Ectodermal cell (in vitro differentiated cells): ENCODE measurements around the gene ZDHHC9.

Experiments
- H3K27ac ChIP-seq: 2 replicates; pipeline ENCODE4 v1.7.0; 2013; ENCODE audit warnings: mild to moderate bottlenecking, low read depth, low read length; ENCODE audit not compliant: insufficient read depth, poor library complexity, severe bottlenecking
- H3K27me3 ChIP-seq: 2 replicates; pipeline ENCODE4 v1.7.0; 2013; ENCODE audit warnings: mild to moderate bottlenecking, low read length; ENCODE audit not compliant: insufficient read depth, control insufficient read depth, poor library complexity, severe bottlenecking
- H3K36me3 ChIP-seq: one replicate; pipeline ENCODE4 v1.7.0; 2013; ENCODE audit warnings: low read length; ENCODE audit not compliant: control insufficient read depth, insufficient read depth
- H3K4me1 ChIP-seq: one replicate; pipeline ENCODE4 v1.7.0; 2013; ENCODE audit warnings: low read length; ENCODE audit not compliant: control insufficient read depth, insufficient read depth
- H3K4me3 ChIP-seq: 2 replicates; pipeline ENCODE4 v1.7.0; 2013; ENCODE audit warnings: low read depth, low read length, control low read depth; ENCODE audit not compliant: insufficient read depth
- H3K9me3 ChIP-seq: 2 replicates; pipeline ENCODE4 v1.7.0; 2013; ENCODE audit warnings: mild to moderate bottlenecking, low read length, moderate library complexity; ENCODE audit not compliant: control insufficient read depth
- WGBS, 2 experiments: methylation state at CpG; one replicate each; pipeline ENCODE4 v1.1.7; 2013; ENCODE audit warnings: missing lambda C conversion rate in 2 of 2; 5-methylcytosine and 5-hydroxymethylcytosine counted together

The ZDHHC9 gene

GRCh38 chrX:129823522-129823921, 20.2 kb downstream of the ZDHHC9 start:
- H3K4me3 ChIP-seq = no peak overlapping the region
- no peaks in the 10 kb centered on the region for H3K9me3 ChIP-seq
- no peaks in the 10 kb centered on the region for H3K27me3 ChIP-seq
- H3K27ac ChIP-seq = no peak overlapping the region
- WGBS, 2 experiments = 93% methylated on average over 6 of the region's 6 CpGs
- H3K36me3 ChIP-seq = no peaks in the 10 kb centered on the region
- no peaks in the 10 kb centered on the region for H3K4me1 ChIP-seq

DNA sequence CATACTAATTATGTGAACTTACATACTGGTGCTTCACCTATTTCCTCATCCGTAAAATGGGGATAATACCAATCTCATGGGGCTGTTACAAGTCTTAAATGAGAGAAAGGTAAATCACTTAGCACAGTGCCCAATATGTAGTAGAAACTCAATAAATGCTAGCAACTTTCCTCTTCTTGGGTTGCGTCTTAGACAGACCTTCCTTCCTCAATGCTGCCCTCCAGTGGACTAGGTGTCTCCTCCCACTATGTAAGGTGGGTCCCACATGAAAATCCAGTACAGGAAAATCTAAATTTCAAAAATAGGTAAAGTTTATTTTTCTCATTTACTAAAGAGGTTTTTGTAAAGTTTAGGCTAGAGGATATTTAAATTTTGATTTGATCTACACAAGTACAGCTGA, 20.6 kb downstream of the ZDHHC9 start:
- Histone ChIP-seq H3K4me3 (no peak overlapping the region), H3K4me1 (no peaks in the 10 kb centered on the region), H3K27me3 (no peaks in the 10 kb centered on the region), H3K9me3 (no peaks in the 10 kb centered on the region), H3K36me3 (no peaks in the 10 kb centered on the region), H3K27ac (no peak overlapping the region)
- WGBS, 2 experiments = 80% methylated on average over 2 of the region's 2 CpGs; no CpG with 5 or more reads in 1 of the 2 experiments

DNA sequence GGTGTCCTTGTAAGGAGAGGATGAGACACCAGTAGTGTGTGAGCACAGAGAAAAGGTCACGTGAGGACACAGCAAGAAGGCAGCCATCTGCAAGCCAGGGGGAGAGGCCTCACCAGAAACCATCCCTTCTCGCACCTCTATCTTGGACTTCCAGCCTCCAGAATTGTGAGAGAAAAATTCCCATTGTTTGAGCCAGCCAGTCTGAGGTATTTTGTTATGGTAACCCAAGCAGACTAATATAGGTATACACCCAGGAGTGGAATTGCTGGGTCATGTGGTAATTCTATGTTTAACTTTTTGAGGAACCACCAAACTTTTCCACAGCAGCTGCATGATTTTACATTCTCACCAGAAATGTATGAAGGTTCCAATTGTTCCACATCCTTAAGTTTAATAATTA, 25.6 kb downstream of the ZDHHC9 start:
- WGBS, 2 experiments = 90 to 100% methylated on average over 2 of the region's 2 CpGs
- no peak overlapping the region for H3K4me3 ChIP-seq
- no peaks in the 10 kb centered on the region for H3K4me1 ChIP-seq
- no peak overlapping the region for H3K27ac ChIP-seq
- H3K9me3 ChIP-seq = no peaks in the 10 kb centered on the region
- H3K27me3 ChIP-seq = no peaks in the 10 kb centered on the region
- no peaks in the 10 kb centered on the region for H3K36me3 ChIP-seq

DNA sequence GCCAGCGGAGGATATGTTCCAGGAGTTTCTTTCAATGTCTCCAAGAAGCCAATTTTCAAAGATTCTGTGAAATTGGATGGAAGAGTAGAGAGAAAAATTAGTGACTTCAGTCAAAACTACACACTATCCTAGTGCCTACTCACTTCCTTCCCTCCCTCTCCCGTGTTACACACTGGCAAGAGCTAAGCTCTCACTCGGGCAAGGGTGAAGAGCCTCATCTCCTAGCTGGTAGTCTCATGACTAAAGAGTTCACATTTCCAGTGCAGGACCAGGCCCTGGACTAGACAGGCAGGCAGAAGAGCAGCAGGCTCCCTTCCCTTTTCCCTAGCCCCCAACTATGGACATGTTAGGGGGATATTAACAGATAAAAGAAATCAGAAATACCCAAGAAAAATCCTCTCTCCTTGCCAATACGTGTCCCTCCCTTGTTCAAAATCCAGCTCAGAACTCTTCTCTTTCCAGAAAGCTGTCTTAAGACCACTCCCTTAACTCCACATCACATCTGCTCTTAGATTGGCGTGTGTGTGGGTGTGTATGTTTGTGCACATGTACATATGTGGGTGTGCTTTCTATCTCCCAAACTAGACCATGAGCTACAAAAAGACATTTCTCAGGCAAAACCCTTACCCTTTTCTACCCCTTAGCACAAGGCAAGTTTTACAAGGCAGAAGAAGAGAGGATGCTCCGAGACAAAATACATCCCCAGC, 29.9 kb downstream of the ZDHHC9 start:
- WGBS, 2 experiments = 85 to 96% methylated on average over 4 to 5 of the region's 6 CpGs
- Histone ChIP-seq H3K4me3 (no peak overlapping the region), H3K27ac (no peak overlapping the region), H3K9me3 (no peaks in the 10 kb centered on the region), H3K4me1 (no peaks in the 10 kb centered on the region), H3K36me3 (peaks cover 7% of the 10 kb centered on the region), H3K27me3 (no peaks in the 10 kb centered on the region)

DNA sequence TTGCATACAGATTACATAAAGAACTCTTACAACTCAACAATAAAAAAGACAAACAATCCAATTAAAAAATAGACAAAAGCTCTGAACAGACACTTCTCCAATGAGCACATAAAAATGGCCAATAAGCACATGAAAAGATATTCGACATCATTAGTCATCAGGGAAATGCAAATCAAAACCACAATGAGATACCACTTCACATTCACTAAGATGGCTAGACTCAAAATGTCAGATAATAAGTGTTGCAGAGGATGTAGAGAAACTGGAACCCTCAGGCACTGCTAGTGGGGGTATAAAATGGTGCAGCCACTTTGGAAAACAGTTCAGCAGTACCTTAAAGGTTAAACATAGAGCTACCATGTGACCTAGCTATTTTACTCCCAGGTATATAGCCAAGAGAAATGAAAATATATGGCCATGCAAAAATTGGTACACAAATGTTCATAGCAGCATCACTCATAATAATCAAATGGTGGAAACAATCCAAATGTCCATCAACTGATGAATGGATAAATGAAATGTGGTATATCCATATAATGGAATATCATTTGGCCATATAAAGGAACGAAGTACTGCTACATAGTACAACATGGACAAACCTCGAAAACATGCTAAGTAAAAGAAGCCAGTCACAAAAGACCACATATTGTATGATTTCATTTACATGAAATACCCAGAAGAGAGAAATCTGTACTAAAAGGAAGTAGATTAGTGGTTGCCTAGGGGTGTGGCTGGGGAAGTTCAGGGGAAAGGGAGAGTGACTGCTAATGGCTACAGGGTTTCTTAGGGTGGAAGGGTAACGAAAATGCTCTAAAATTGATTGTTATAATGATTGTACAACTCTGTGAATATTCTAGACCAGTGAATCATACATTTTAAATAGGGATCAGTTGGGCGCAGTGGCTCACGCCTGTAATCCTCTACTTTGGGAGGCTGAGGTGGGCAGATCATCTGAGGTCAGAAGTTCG, 34.6 kb downstream of the ZDHHC9 start:
- Histone ChIP-seq H3K9me3 (no peaks in the 10 kb centered on the region), H3K36me3 (peaks cover 7% of the 10 kb centered on the region)
- 89 to 98% methylated on average over 5 to 6 of the region's 7 CpGs for WGBS, 2 experiments

DNA sequence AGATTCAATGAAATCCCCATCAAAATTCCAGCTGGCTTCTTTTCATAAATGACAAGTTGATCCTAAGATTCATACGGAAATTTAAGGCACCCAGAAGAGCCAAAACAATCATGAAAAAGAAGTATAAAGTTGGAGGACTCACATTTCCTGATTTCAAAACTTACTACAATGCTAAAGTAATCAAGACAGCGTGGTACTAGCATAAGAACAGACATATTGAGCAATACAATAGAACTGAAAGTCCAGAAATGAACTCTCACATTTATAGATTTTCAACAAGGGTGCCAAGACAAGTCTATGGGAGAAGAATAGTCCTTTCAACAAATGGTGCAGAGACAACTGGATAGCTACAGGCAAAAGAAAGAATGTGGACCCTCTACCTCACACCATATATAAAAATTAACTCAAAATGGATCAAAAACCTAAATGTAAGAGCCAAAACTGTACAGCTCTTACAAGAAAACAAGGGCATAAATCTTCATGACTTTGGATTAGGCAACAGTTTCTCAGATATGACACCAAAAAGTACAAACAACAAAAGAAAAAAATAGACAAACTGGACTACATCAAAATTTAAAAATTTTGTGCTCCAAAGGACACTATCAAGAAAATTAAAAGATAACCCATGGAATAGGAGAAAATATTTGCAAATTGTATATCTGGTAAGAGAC, 35.4 kb downstream of the ZDHHC9 start:
- H3K4me3 ChIP-seq = no peak overlapping the region
- 100% methylated on average over 2 of the region's 2 CpGs; no CpG with 5 or more reads in 1 of the 2 experiments for WGBS, 2 experiments

More for the DNA sequence above, 34.6 kb downstream of the ZDHHC9 start:
- Histone ChIP-seq H3K27ac (no peak overlapping the region), H3K4me3 (no peak overlapping the region), H3K27me3 (no peaks in the 10 kb centered on the region), H3K4me1 (no peaks in the 10 kb centered on the region)

GRCh38 chrX:129804806-129805205, 38.9 kb downstream of the ZDHHC9 start:
- H3K4me1 ChIP-seq = peaks cover 3% of the 10 kb centered on the region
- H3K9me3 ChIP-seq = no peaks in the 10 kb centered on the region
- 95 to 100% methylated on average over 3 to 4 of the region's 4 CpGs for WGBS, 2 experiments
- H3K36me3 ChIP-seq = peaks cover 7% of the 10 kb centered on the region
- H3K27me3 ChIP-seq = no peaks in the 10 kb centered on the region
- H3K27ac ChIP-seq = no peak overlapping the region
- no peak overlapping the region for H3K4me3 ChIP-seq

More for the DNA sequence above, 35.4 kb downstream of the ZDHHC9 start:
- Histone ChIP-seq H3K27ac (no peak overlapping the region), H3K27me3 (no peaks in the 10 kb centered on the region), H3K36me3 (peaks cover 7% of the 10 kb centered on the region), H3K4me1 (peaks cover 3% of the 10 kb centered on the region), H3K9me3 (no peaks in the 10 kb centered on the region)

- Histone ChIP-seq H3K27ac (no peak overlapping the region), H3K36me3 (no peaks in the 10 kb centered on the region), H3K4me3 (no peak overlapping the region), H3K9me3 (no peaks in the 10 kb centered on the region), H3K27me3 (no peaks in the 10 kb centered on the region), H3K4me1 (peaks cover 3% of the 10 kb centered on the region)
- 80 to 83% methylated on average over 1 of the region's 1 CpG for WGBS, 2 experiments
Measured at GRCh38 chrX:129802863-129803262, 40.8 kb downstream of the ZDHHC9 start.

GRCh38 chrX:129800186-129800585, 43.5 kb downstream of the ZDHHC9 start:
- WGBS, 2 experiments = 97 to 100% methylated on average over 3 to 4 of the region's 4 CpGs
- H3K9me3 ChIP-seq = no peaks in the 10 kb centered on the region
- no peak overlapping the region for H3K4me3 ChIP-seq
- no peaks in the 10 kb centered on the region for H3K27me3 ChIP-seq
- H3K4me1 ChIP-seq = peaks cover 3% of the 10 kb centered on the region
- H3K27ac ChIP-seq = no peak overlapping the region
- H3K36me3 ChIP-seq = no peaks in the 10 kb centered on the region

GRCh38 chrX:129798888-129799287, 44.8 kb downstream of the ZDHHC9 start:
- H3K9me3 ChIP-seq = no peaks in the 10 kb centered on the region
- H3K4me1 ChIP-seq = peaks cover 3% of the 10 kb centered on the region
- WGBS, 2 experiments = 80 to 88% methylated on average over 5 of the region's 5 CpGs
- H3K27me3 ChIP-seq = no peaks in the 10 kb centered on the region
- no peaks in the 10 kb centered on the region for H3K36me3 ChIP-seq
- no peak overlapping the region for H3K27ac ChIP-seq
- H3K4me3 ChIP-seq = no peak overlapping the region
